GM23338 (cell line): ENCODE measurements around the gene DAGLB. TPM values are rescaled to one million over a fixed set of nuclear protein-coding genes. Genes with fewer than 3 reads are reported as not detected.

Experiments used
- ATAC-seq: fragments of 200-7000 bp; cut with Tn5 transposase; 3 replicates; pipeline ENCODE4 v1.9.1; 2020
- DNase-seq: peaks from one replicate; pipeline ENCODE4 v3.0.0-alpha.2; 2015; ENCODE audit warnings: low spot score
- H2AFZ ChIP-seq: fragments of 200-600 bp; sonication (generic); 2 replicates; pipeline ENCODE4 v1.8.0; 2016; ENCODE audit warnings: antibody characterized with exemption, mild to moderate bottlenecking, moderate library complexity
- H3F3A ChIP-seq: fragments of 200-600 bp; sonication (generic); replicated peaks from 2 replicates; pipeline ENCODE4 v1.8.0; 2017; ENCODE audit warnings: antibody characterized with exemption, mixed run types, low read depth
- H3K27ac ChIP-seq: fragments of 200-600 bp; sonication (generic); 2 replicates; pipeline ENCODE4 v1.6.1; 2016; ENCODE audit warnings: low read depth
- H3K27me3 ChIP-seq: fragments of 200-600 bp; sonication (generic); 2 replicates; pipeline ENCODE4 v1.8.0; 2016; ENCODE audit warnings: mild to moderate bottlenecking, mixed run types, moderate library complexity; ENCODE audit not compliant: insufficient read depth
- H3K36me3 ChIP-seq: fragments of 200-600 bp; sonication (generic); 2 replicates; pipeline ENCODE4 v1.8.0; 2016; ENCODE audit warnings: mild to moderate bottlenecking; ENCODE audit not compliant: insufficient read depth
- H3K4me1 ChIP-seq: fragments of 200-600 bp; sonication (generic); 2 replicates; pipeline ENCODE4 v1.8.0; 2016; ENCODE audit warnings: mild to moderate bottlenecking, moderate library complexity; ENCODE audit not compliant: insufficient read depth
- H3K4me2 ChIP-seq: fragments of 200-600 bp; sonication (generic); 2 replicates; pipeline ENCODE4 v1.7.1; 2017; ENCODE audit warnings: mixed run types
- H3K4me3 ChIP-seq: fragments of 200-600 bp; sonication (generic); 2 replicates; pipeline ENCODE4 v1.6.1; 2016; ENCODE audit warnings: mixed run types
- H3K79me2 ChIP-seq: fragments of 200-600 bp; sonication (generic); replicated peaks from 2 replicates; pipeline ENCODE4 v1.8.0; 2017; ENCODE audit warnings: mild to moderate bottlenecking; ENCODE audit not compliant: insufficient read depth
- H3K9me2 ChIP-seq: fragments of 200-600 bp; sonication (generic); 2 replicates; pipeline ENCODE4 v1.8.0; 2017; ENCODE audit not compliant: insufficient read depth
- H4K20me1 ChIP-seq: fragments of 200-600 bp; sonication (generic); replicated peaks from 2 replicates; pipeline ENCODE4 v1.8.0; 2017; ENCODE audit warnings: mild to moderate bottlenecking; ENCODE audit not compliant: insufficient read depth
- H3K27ac Mint-ChIP-seq: 2 replicates; pipeline ENCODE4 v1.8.0; 2020; ENCODE audit warnings: inconsistent platforms, mild to moderate bottlenecking, moderate library complexity, mixed read lengths
- H3K27me3 Mint-ChIP-seq: 3 replicates; pipeline ENCODE4 v1.8.0; 2022; ENCODE audit warnings: low read depth, mild to moderate bottlenecking, moderate library complexity, mixed read lengths, inconsistent platforms; ENCODE audit not compliant: insufficient read depth, poor library complexity
- H3K36me3 Mint-ChIP-seq: 3 replicates; pipeline ENCODE4 v1.8.0; 2021; ENCODE audit warnings: low read depth, mild to moderate bottlenecking, inconsistent platforms, moderate library complexity, mixed read lengths
- H3K4me1 Mint-ChIP-seq: 3 replicates; pipeline ENCODE4 v1.8.0; 2020; ENCODE audit warnings: mild to moderate bottlenecking, inconsistent platforms, mixed read lengths
- H3K4me3 Mint-ChIP-seq: 3 replicates; pipeline ENCODE4 v1.8.0; 2021; ENCODE audit warnings: moderate library complexity, mild to moderate bottlenecking, inconsistent platforms, mixed read lengths
- H3K9me3 Mint-ChIP-seq: 3 replicates; pipeline ENCODE4 v1.8.0; 2020; ENCODE audit warnings: moderate library complexity, mild to moderate bottlenecking, inconsistent platforms, mixed read lengths
- CREB1 ChIP-seq: fragments of 250-450 bp; sonication (Bioruptor Pico); IDR thresholded peaks from 2 replicates; pipeline ENCODE4 v1.5.0; 2020; ENCODE audit warnings: low read depth, mild to moderate bottlenecking, moderate library complexity
- CTCF ChIP-seq, 2 experiments: fragments of 200-600 bp in 1 of 2; sonication (generic) in 1 of 2; conservative IDR thresholded peaks; 2 replicates each; pipeline versions ENCODE4 v1.5.1 to v1.6.1; 2016 to 2017; ENCODE audit warnings: antibody characterized with exemption in 2 of 2, low read depth in 2 of 2, mild to moderate bottlenecking in 2 of 2, moderate library complexity in 1 of 2
- ETS1 ChIP-seq: IDR thresholded peaks from 2 replicates; pipeline ENCODE4 v1.6.1; 2016; ENCODE audit warnings: antibody characterized with exemption
- EZH2 ChIP-seq: fragments of 200-600 bp; sonication (generic); IDR thresholded peaks from one replicate; pipeline ENCODE4 v1.8.0; 2017; ENCODE audit warnings: antibody characterized with exemption, mild to moderate bottlenecking, low read depth; ENCODE audit not compliant: unreplicated experiment
- EZH2phosphoT487 ChIP-seq: fragments of 200-600 bp; sonication (generic); IDR thresholded peaks from one replicate; pipeline ENCODE4 v1.8.1; 2018; ENCODE audit warnings: antibody characterized with exemption; ENCODE audit not compliant: unreplicated experiment
- JUNB ChIP-seq: IDR thresholded peaks from one replicate; pipeline ENCODE4 v1.6.1; 2016; ENCODE audit warnings: antibody characterized with exemption; ENCODE audit not compliant: unreplicated experiment
- NANOG ChIP-seq: IDR thresholded peaks from 2 replicates; pipeline ENCODE4 v1.6.1; 2016; ENCODE audit warnings: antibody characterized with exemption, borderline replicate concordance
- POLR2AphosphoS5 ChIP-seq: IDR thresholded peaks from 2 replicates; pipeline ENCODE4 v1.6.1; 2016; ENCODE audit warnings: antibody characterized with exemption, low read depth
- REST ChIP-seq: IDR thresholded peaks from one replicate; pipeline ENCODE4 v1.6.1; 2018; ENCODE audit warnings: antibody characterized with exemption; ENCODE audit not compliant: unreplicated experiment
- STAT1 ChIP-seq: IDR thresholded peaks from one replicate; pipeline ENCODE4 v1.6.1; 2016; ENCODE audit warnings: antibody characterized with exemption; ENCODE audit not compliant: unreplicated experiment
- ZNF114 ChIP-seq: fragments of 250-450 bp; sonication (Bioruptor Pico); IDR thresholded peaks from 2 replicates; pipeline ENCODE4 v1.5.0; 2020; ENCODE audit warnings: mild to moderate bottlenecking, moderate library complexity
- ZNF331 ChIP-seq: fragments of 250-450 bp; sonication (Bioruptor Pico); IDR thresholded peaks from 2 replicates; pipeline ENCODE4 v1.5.0; 2020; ENCODE audit warnings: low read depth, mild to moderate bottlenecking, moderate library complexity
- ZNF462 ChIP-seq: fragments of 250-450 bp; sonication (Bioruptor Pico); IDR thresholded peaks from 2 replicates; pipeline ENCODE4 v1.5.0; 2020; ENCODE audit warnings: mild to moderate bottlenecking, moderate library complexity
- polyA plus RNA-seq: library from polyadenylated mRNA; unstranded; fragments of >200 nt; fragmentation: Nextera tagmentation; extraction: Ambion mirVana; gene quantifications from 2 replicates; pipeline ENCODE4 v1.2.1, GENCODE V29; 2016
- total RNA-seq: library from RNA; depleted of rRNA; stranded (reverse); fragments of >200 nt; shearing (Covaris generic); gene quantifications from 2 replicates; pipeline ENCODE4 v1.2.3, GENCODE V29; 2014

The DAGLB gene
- total and polyA plus RNA-seq, 2 experiments from 2014 or later = 13.8 to 26.0 TPM

GRCh38 chr7:6436385-6436685 lies 11.4 kb downstream of the DAGLB start:
- peaks cover 14% of the 10 kb centered on the region; the same call in 2 of the 3 replicates for H3K4me1 Mint-ChIP-seq
- H3K9me3 Mint-ChIP-seq = no peaks in the 10 kb centered on the region
- Histone ChIP-seq H3K4me3 (no peak overlapping the region), H3K9me2 (no peaks in the 10 kb centered on the region), H2AFZ (no peak overlapping the region), H3K4me2 (no peak overlapping the region), H3K36me3 (0 out of 2 replicates have a peak, but pooled peaks cover 10% of the 10 kb centered on the region), H3K27me3 (no peaks in the 10 kb centered on the region), H3K27ac (peak overlapping the region; percentile 0), H3K79me2 (peaks cover 81% of the 10 kb centered on the region), H3F3A (peaks cover 24% of the 10 kb centered on the region), H4K20me1 (peaks cover 38% of the 10 kb centered on the region), H3K4me1 (peaks cover 5% of the 10 kb centered on the region)
- DNase-seq (no peak), ATAC-seq (no peak)
- H3K27me3 Mint-ChIP-seq = peaks cover 18% of the 10 kb centered on the region
- no peak for TF ChIP-seq NANOG
- TF ChIP-seq ZNF331 = no peak
- no peak for TF ChIP-seq POLR2AphosphoS5
- no peak for TF ChIP-seq EZH2
- TF ChIP-seq ZNF462 = no peak
- no peak for TF ChIP-seq CREB1 (CRISPR knock-in tag)
- TF ChIP-seq ZNF114 (CRISPR knock-in tag) = no peak
- TF ChIP-seq CTCF (conservative IDR thresholded peaks at IDR 0.05; ENCODE audit: low read depth in 2 of 2) = no peak
- TF ChIP-seq EZH2phosphoT487 = no peak
- TF ChIP-seq STAT1 = no peak
- no peak for TF ChIP-seq ETS1
- no peak for TF ChIP-seq JUNB
- no peak for TF ChIP-seq REST
- no peak overlapping the region; the same call in 1 of the 2 replicates for H3K27ac Mint-ChIP-seq
- H3K4me3 Mint-ChIP-seq = no peak overlapping the region
- H3K36me3 Mint-ChIP-seq = peaks cover 47% of the 10 kb centered on the region
